ENCODE data around the gene PACC1.
"Not testable (repeated sequence)": the region's sequence is repeated elsewhere in the genome, so short reads cannot be mapped to it uniquely, and the experiment has no call there.

GRCh38 chr1:212395678-212396437 is 18.8 kb downstream of the PACC1 start:
- TF ChIP-seq POLR2A, CTCF (IDR thresholded peaks at IDR 0.05): not testable (repeated sequence)

Data from testis (tissue), 2 donors.